DMS53 treated with DMSO at 0.1 percent for 48 hours (cell line): ENCODE data around the gene AGBL1.

ENCODE experiments used
- DNase-seq: peaks from one replicate; lab custom pipeline; 2025; ENCODE audit not compliant: unreplicated experiment; lab: John Stamatoyannopoulos, UW

AGBL1 gene

DNA sequence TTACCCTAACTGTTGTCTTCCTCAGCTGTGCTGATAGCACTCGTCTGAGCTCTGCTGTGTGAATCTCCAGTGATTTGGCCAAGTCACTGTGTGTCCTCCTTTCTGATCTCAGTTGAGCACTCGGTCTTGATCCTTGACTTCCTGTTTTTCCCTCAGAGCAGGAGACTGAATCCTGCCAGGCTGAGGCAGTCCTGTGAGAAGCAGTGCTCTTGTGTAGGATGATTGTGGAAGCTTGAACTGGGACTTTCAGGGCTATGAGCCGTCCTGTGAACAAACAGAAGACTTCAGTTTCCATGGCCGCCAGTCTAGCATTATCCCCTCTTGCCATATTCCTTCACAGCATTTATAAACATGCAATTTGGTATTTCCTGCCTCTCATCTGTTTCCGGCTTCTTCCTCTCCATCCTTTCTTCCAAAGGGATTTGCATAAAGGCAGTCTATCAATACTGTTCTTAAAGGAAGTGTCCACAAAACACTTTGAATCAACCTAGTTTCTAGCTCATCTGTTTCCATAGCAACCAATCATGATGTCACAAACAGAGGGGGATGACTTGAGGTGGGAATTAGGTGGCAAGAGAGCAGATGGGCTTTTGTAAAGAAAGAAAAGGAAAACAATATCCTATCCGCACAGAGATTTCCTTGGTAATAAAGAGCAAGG lies 237.2 kb downstream of the AGBL1 start:
- DNase-seq = no peak

DNA sequence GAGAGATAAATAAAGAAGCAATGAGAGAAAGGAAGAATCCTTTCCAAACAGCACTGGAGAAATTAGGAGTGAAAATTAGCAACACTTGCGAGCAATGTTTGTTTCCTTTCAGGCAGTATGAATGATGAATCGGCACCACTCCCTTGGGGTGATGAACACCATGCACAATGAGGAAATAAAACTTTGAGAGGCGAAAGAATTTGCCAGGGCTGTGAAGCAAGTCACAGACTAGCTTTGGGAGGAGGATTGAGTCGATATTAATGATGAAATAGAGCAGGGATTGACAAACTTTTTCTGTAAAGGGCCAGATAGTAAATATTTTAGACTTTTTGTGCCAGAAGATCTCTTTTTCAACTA lies 237.7 kb downstream of the AGBL1 start:
- DNase-seq = no peak

DNA sequence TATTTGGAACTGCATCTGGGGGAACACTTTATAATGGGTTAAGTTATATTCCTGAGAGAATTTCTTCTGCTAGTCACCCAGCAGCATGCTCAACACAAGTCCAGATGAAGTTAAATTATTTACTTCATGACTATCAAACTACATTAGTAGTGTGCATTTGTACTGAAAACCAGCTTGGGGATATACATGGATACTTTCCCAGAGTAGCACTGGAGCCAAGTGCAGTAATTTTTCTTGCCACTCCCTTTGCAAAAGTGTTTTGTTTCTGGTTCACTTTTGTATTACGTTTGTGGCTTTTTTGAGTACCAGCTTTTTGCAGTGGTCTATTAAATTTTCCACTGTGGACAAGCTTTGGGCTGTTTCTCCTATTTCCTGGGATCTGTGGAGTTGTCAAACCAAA lies 243.0 kb downstream of the AGBL1 start:
- DNase-seq = no peak

DNA sequence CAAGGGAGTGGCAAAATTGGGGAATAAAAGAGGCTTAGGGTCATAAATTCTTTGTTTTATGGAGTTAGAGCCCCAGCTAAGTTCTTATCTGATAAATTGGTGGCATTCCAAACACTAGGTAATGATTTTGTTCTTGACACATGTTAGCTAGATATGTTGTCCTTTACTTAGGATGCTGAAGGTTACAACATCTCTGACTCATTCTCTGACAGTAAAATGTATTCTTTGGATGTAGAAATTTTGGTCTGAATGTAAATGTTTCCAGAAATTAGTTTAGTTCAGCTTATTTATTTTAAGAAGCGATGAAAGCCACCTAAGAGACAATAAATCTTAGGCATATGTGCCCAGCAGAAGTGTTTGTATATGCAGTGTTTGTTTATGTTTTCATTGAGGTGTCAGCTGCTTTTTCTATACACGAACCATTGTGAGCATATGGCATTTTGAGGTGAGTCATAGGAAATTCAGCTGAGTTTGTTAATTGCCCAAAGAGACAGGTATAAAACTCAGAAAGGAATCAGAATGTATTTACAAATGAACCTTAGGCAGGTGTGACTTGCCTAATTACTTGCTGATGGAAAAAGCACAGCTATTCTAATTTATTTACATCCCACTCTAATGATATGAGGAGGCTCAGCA lies 247.7 kb downstream of the AGBL1 start:
- DNase-seq = no peak

DNA sequence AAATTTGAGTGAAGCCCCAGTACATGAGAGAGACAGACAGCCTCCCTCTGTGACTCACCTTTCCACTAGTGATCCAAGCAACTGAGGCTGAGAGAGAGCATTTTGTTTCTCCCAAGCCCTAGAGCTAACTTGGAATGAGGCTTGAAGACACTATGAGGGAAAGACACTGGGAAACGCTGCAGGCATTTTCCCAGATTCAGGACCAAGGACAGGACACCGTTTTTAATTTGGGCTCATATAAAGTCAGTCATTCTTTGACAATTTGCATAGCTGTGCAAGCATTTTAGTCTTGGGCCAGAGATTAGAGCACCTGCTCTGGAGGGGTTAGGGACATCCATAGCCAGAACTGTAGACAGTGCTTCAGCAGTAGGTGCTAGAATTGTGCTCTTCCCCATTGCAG lies 249.0 kb downstream of the AGBL1 start:
- no peak for DNase-seq

DNA sequence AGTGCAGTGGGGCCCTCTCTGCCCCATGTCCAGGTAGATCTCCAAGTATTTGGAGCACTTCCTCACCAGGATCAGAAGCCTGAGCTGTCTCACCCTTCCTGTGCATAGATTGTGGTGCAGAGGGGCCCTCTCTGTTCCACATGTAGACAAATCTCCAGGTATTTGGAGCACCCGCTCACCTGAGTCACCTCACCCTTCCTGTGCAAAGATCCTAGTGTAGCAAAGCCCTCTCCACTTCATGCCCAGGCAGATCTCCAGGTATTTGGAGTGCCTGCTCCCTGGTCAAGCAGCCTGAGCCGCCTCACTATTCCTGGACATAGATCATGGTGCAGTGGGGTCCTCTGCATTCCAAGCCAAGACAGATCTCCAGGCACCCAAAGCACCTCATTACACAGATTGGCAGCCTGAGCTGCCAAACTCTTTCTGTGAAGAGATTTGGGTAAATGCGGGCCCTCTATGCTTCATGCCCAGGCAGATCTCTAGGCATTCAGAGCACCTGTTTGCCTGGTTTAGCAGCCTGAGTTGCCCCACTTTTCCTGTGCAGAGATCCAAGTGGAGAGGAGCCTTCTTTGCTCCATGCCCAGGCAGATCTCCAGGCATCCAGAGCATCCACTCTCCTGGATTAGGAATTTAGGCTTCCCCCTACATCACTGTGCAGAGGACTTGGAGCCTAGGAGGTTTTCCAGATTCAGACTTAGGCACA lies 249.8 kb downstream of the AGBL1 start:
- DNase-seq = no peak

DNA sequence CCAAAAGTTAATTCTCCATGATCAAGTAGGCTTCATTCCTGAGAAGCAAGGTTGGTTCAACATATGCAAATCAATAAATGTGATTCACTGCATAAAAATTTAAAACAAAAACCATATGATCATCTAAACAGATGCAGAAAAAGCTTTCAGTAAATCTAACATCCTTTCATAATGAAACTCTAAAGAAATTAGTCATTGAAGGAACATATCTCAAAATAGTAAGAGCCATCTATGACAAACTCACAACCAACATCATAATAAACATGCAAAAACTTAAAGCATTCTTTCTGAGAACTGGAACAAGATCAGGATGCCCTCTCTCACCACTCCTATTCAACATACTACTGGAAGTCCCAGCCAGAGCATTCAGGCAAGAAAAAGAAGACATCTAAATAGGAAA lies 254.1 kb downstream of the AGBL1 start:
- no peak for DNase-seq

DNA sequence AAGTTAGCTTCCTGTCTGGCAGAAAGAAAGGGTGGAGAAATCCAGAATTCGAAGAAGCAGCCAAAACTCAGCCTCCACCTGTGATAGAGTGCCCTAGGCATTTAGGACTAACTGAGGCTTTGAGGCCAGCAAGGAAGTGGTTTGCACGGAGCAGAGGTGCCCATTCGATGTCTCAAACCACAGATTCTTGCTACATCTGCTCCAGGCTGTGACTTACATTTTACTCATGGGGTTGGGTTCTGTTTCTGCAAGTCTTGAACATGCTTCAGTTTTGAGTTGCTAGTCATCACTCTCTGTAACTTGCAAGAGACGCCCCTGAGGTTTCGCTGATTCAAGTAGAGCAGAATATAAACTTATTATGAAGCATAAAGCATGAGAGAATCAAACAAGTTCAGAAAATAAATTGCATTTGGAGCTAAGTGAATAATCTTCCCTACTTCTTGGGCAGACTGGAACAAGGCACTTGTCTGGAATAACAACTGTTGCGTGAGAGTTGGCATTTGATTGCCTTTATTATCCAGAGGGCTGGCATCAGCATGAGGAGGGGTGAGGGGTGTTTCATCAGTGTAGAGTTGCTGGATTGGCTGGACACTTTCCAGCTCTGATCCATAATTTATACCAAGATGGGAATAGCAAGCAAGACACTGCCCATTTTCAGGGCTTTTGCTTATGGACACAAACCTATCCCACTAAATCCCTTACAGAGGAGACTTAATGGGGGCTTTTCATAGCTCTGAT lies 256.5 kb downstream of the AGBL1 start:
- DNase-seq = no peak

DNA sequence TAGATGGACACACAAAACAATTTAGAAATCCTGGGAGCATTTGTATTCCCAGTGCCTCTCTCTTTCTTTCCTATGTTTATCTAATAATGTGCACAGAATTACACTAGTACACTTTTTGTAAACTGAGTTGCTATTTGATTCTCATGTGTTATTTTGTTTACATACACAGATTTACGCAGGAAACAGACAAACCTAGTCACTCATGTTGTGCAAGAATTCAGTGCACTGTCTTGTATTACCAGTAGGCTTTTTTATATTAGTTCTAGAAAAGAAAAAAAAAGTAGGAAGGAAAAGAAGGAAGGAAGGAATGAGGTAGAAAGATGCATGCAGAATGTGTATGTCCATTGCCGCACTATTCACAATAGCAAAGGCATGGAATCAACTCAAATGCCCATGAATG lies 257.4 kb downstream of the AGBL1 start:
- no peak for DNase-seq

DNA sequence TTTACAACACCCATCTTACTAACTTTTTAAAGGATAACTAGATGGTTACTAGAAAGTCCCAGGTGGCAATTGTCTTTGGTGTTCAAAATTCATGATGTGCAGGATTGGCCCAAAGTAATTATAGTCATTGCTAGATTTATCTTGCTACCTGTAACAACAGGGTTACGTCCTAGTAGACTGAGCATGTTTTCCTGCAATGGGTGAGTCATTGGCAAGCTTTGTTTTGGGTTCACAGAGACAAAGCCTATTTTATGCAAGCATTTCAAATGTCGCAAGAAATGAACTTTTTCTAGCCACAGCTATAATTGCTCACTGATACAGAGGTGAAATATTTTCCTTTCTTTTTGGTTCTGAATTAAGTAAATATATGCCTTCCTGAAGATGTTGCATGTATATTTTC lies 267.6 kb downstream of the AGBL1 start:
- no peak for DNase-seq

DNA sequence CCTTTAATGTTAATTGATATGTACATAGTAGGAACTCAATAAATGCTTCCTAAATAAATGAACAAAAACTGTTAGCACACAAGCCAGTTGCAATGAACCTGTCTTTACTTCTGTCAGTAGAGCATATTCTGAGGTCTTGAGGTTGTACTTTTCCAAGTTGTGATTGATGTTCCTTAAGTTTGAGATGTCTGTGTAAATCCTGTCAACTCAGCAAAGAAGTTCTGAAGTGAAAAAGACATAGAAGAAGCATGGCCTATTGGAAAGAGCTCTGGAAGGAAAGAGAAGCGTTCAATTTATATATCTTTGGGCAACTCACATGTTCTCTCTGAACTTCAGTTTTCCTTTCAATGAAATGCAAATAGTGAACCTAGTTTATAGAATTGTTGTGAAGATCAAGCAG lies 269.9 kb downstream of the AGBL1 start:
- DNase-seq = no peak

DNA sequence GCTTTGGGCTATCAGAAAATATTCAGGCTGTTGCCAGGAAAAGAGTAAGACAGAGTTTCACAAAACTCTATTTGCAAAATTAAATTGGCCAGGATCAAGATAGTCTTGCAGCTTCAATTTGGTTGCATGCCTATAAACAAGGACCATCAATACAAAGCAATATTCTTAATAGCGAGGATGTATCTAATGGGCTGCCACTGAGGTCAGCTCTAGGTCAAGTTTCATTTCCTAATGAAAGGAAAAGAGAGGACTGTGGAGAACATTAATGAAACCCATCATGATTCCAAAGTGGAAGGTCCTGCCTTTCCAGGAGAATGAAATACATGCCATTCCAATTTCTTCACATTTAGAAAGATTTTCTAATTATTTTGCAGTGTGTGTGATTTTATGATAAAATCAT lies 273.5 kb downstream of the AGBL1 start:
- no peak for DNase-seq

DNA sequence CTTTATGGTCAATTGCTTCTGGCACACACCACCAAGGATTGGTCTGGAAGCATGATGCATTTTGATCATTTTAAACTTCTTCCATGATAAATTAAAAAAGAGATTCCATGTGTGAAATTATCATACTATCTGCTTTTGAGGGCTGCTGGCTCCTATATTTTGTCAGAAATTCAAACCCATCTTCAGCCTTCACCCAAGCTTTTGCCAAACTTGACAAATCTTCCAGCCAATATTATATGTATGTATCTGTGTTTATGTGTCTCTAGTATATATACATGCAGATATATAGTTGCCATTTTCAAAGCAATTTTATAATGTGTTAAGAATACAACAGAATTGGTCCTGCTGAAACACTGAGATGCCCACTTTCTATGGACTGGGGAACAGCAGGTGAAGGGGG lies 275.7 kb downstream of the AGBL1 start:
- no peak for DNase-seq

DNA sequence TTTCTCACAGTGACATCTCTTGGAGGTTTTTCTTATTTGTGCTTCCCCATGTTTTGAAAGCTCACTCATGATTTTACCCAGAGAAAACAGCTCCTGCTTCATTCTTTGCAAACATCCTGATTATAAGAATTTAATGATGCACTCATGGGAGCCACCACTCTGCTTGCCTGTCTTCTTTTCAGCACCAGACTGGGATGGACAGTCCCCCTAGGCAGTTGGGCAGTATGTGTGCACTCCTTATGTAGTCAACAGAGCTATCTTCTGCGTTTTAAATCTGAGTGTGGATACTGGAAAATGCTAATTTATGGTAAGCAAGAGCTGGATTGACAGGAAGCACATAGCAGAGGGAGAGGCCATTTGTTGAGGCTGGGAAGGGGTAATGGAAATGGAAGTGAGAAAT lies 276.1 kb downstream of the AGBL1 start:
- DNase-seq = no peak

DNA sequence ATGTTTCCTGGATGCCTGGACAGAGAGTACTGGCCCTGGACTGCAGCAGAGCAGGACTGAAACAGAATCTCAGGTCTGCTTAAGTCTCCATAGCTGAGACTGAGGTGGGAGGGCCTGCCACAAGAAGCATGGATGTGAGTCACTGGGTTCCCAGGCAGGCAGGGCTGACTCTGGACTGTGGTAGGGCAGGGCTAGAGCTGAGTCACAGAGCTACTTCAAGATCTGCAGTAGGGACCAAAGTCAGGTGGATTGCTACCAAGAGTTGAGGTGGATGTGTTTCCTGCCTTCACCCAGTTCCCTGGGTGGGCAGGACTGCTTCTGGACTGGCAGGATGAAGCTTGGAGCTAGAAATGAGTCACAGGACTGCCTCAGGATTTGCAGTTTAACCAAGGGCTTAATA lies 282.9 kb downstream of the AGBL1 start:
- DNase-seq = no peak

DNA sequence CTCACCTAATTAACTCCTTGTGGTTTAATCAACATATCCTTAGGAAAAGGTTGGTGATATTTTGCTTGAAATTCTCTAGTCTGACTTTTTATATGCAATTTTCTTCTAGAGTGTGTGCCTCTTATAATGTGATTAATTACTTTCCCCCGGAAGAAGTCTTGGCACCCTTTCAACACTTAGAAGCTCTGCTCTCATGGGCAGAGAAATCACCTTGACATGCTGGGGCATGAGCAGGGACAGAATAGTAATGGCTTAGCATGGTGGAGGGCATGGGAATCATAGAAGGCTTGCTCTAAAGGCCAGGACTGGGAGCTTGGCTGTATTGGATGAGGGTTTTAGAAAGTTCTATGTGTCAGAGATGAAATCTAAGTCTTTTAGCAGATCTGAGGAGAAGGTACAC lies 293.5 kb downstream of the AGBL1 start:
- no peak for DNase-seq

DNA sequence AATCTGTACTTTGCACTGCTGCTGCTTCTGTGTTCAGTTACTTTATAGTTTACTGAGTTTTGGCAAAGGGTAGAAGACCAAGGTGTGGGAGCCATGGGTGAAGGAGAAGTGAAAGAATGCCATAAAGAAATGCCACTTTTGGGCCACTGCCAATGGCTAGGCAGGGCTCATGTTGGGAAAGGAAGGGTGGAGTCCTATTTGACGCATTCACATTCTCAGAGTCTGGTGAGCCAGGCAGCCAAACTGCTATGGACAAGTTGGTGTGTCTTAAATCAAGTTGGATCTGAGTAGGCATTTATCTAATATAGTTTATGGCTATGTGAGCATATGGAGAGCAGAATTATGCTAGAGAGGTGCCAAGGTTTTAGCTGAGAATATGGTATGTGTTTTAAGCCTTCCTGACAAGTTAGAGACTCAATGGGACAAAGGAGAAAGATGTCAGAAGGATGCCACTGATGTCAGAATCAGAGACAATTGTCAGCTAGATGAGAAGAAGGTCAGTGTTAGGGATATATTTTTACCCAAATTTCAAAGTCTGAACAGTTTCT lies 296.1 kb downstream of the AGBL1 start:
- no peak for DNase-seq

DNA sequence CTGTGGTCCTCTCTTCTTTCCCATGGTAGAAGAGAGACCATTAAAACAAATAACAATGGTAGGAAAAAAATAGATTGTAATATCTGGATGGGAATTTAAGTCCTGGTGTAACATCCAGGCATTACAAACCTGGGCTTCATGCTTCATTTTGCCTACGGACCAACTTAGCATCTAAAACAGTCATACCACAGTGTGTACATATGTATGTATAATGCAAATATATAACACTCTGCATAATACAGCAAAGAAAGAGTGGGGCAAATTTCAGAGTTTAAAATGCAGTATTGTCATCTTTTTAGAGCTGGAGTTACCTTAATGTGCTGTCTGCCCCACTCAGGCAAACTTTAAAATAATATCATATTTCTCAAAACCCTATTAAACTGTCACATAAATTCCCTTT lies 298.2 kb downstream of the AGBL1 start:
- DNase-seq = no peak

DNA sequence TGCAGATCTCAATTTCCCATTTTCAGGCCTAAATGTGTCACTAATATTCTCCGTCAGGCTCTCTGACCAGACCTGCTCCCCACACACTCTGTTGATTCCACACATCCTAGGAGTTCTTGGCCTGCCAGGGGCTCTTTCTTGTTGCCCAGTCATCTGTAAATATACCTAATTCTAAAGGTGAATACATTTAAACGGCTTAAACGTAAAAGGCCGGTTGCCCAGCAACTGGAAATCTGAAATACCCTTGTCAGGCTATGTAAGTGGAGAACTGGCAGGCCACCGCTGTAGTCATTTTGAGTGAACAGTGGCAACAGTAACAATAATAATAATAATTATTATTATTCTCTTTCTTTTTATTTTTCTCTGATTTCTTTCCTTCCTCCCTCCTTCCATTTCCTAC lies 302.7 kb downstream of the AGBL1 start:
- no peak for DNase-seq

DNA sequence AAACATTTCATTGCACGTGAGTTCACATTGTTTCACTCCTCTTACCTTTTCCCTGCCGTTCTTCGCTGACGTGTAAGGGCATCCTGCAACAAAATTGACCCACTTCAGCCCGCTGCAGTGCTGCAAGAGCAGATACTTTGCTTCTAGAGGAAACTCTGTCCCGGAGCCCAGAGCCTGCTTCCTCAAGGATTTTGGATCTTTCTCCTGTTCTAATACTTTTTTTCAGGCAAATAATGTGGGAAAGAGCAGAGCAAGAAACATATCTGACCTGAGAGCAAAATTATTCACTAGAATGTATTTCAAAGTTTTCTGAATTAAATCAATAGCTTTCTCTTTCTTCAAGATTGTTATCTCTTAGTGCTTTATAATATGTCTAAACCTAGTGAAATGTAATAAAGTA lies 303.9 kb downstream of the AGBL1 start:
- DNase-seq = no peak

DNA sequence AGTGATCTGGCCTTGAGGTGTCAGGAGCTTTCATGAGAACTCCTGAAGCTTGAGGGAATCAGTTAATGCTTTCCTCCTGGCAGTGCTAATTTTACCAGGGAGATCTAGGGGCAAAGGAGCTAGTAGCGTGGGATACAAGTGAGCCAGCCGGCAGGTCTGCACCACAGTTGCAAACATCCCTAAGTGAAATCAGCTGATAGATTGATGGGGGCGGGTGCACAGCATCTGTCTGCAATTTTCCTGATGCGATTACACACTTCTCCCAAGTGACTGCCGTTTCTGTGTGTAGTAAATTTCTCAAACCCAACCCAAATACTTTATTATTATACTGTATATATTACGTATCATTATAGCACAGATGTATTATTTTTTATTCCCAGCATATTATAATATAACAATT lies 304.5 kb downstream of the AGBL1 start:
- DNase-seq = no peak

DNA sequence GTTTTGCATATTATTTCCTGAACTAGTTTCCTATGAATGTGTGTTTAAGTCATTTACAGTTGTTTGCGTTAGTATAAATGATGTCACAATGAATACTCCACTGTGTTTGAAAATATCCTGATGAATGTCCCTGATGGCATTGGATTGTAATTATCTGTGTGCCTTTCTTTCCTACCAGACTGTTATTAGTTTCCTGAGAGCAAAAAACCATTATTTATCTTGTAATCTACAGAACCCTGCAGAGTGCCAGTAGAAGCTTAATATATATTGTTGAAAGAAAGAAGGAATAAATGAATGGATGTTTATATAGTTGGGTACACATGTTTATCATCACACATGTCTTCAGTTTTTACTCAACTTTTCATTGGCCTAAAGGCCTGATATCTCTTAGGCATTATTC lies 312.6 kb downstream of the AGBL1 start:
- DNase-seq = no peak
